ENCODE results near the gene MVB12B.

Gene MVB12B

GRCh38 chr9:126513159-126514036 lies 186.8 kb downstream of the MVB12B start:
- no peak for TF ChIP-seq CEBPB (IDR thresholded peaks at IDR 0.05)
- TF ChIP-seq, protein P1, sequence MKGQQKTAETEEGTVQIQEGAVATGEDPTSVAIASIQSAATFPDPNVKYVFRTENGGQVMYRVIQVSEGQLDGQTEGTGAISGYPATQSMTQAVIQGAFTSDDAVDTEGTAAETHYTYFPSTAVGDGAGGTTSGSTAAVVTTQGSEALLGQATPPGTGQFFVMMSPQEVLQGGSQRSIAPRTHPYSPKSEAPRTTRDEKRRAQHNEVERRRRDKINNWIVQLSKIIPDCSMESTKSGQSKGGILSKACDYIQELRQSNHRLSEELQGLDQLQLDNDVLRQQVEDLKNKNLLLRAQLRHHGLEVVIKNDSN (IDR thresholded peaks at IDR 0.05), result no peak
- TF ChIP-seq CREB1 (IDR thresholded peaks at IDR 0.05; ENCODE audit: low read depth), result no peak
- no peak for TF ChIP-seq TCF12 (IDR thresholded peaks at IDR 0.05; ENCODE audit: low read depth)
- TF ChIP-seq YY1 (IDR thresholded peaks at IDR 0.05; ENCODE audit: low read depth), result no peak
- TF ChIP-seq TAF1 (IDR thresholded peaks at IDR 0.05; ENCODE audit: low read depth), result no peak
- TF ChIP-seq ZBTB7A (IDR thresholded peaks at IDR 0.05; ENCODE audit: low read depth), result no peak
- no peak for TF ChIP-seq RAD21 (IDR thresholded peaks at IDR 0.05; ENCODE audit: low read depth)
- no peak for TF ChIP-seq TEAD4 (IDR thresholded peaks at IDR 0.05)
- no peak for TF ChIP-seq NFIC (IDR thresholded peaks at IDR 0.05)
- TF ChIP-seq REST (IDR thresholded peaks at IDR 0.05; ENCODE audit: low read depth), result no peak

DNA sequence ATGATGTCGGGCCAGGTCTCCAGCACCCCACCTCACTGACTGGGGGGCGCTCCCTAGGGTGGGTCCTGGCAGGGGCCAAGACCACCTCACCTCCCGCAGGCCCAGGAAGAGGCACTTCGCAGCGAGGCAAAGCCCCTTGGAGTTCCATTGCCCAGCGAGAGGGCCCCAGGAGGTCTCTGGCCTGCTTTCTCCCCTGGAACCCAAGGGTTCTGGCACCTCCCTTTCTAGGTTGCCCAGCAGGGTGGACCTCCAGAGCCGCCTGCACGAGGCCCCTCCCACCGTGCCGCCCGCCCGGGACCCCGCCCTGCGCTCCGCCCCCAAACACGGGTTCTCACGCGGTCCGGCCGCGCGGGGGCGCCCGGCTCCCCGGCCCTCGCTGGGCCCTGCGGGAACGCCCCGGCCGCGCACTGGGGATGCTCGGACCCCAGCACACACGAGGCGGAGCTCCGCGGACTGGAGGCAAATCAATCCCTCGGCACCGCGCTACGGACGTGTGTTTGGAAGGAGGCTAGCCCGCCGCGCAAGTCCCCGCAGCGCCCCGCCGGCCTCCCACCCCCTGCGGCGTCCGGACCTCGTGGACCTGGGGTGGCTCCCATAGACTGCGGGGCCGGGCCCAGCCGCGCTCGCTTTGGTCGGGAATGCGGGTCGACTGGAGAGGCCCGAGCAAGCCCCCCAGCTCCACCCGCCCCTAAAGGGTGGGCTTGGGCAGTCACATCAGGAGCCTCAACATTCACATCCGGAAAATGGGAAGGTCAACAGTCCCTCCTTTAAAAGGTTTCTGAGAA lies 187.6 kb downstream of the MVB12B start:
- TF ChIP-seq REST (IDR thresholded peaks at IDR 0.05; ENCODE audit: low read depth) (no peak), RAD21 (IDR thresholded peaks at IDR 0.05; ENCODE audit: low read depth) (peak; percentile 37), CREB1 (IDR thresholded peaks at IDR 0.05; ENCODE audit: low read depth) (no peak), EP300 (IDR thresholded peaks at IDR 0.05; ENCODE audit: borderline replicate concordance) (no peak), TAF1 (IDR thresholded peaks at IDR 0.05; ENCODE audit: low read depth) (no peak)

DNA sequence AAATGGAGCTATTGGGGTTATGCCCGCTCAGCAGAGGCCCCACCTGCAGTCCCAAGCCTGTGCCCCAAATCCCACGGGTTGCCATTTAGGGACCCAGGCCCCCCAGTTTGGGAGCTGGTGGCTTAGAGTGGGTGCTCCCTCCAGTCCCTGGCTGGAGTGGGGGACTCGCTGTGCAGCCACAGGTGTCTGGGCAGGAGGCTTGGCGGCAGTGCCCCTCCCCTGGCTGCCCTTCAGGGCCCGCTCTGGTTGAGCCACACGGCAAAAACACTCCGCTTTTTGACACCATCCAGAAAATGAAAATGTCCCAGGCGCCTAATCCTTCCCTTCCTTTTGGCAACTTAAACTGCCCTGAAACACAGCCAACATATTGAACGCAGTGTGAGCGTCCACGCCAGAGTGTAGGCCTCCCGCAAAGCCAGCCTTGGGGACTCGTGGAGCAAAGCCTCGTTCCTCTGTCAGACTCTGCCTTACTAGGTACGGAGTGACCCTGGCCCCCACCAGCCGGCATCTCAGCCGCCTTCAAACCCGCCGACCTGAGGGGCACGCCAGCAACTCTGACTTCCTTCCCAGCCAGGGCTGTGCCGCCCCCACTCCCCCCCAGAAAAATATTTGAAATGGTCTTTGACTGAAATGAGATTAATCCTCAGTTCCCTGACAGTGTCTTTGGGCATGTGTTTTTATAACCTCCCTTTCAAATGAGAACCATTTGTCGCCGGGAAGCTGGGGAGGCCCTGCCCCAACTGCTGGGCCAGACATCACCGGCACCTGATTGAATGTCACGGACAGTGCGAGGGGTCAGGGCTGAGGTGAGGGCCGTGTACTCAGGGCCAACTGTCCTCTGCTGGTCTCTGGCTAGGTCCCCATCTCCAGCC lies 188.6 kb downstream of the MVB12B start:
- TF ChIP-seq FOXM1 (IDR thresholded peaks at IDR 0.05; ENCODE audit: borderline replicate concordance, low read depth) (no peak), REST (IDR thresholded peaks at IDR 0.05; ENCODE audit: low read depth) (no peak), TAF1 (IDR thresholded peaks at IDR 0.05; ENCODE audit: low read depth) (no peak), EP300 (IDR thresholded peaks at IDR 0.05; ENCODE audit: borderline replicate concordance) (no peak), EGR1 (IDR thresholded peaks at IDR 0.05) (no peak), TEAD4 (IDR thresholded peaks at IDR 0.05) (no peak), NFIC (IDR thresholded peaks at IDR 0.05) (no peak), TCF12 (IDR thresholded peaks at IDR 0.05; ENCODE audit: low read depth) (no peak), RAD21 (IDR thresholded peaks at IDR 0.05; ENCODE audit: low read depth) (no peak), CREB1 (IDR thresholded peaks at IDR 0.05; ENCODE audit: low read depth) (no peak), ZBTB7A (IDR thresholded peaks at IDR 0.05; ENCODE audit: low read depth) (no peak)
- TF ChIP-seq, protein P2, sequence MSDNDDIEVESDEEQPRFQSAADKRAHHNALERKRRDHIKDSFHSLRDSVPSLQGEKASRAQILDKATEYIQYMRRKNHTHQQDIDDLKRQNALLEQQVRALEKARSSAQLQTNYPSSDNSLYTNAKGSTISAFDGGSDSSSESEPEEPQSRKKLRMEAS (IDR thresholded peaks at IDR 0.05), result no peak
- TF ChIP-seq, protein P1 (IDR thresholded peaks at IDR 0.05), result no peak

Measured in Ishikawa (cell line).